Hair follicular keratinocyte (primary cell): ENCODE measurements around the gene C5orf52. TPM values are rescaled to one million over a fixed set of nuclear protein-coding genes. Genes with fewer than 3 reads are reported as not detected.

ENCODE experiments used
- total RNA-seq: library from RNA; depleted of rRNA; stranded (reverse); fragments of >200 nt; gene quantifications from 2 replicates; pipeline ENCODE4 v1.2.3, GENCODE V29; 2015

C5orf52 gene
- total RNA-seq = not detected in 2 replicates

GRCh38 chr5:157670662-157671591, at the start of gene C5orf52:
TSS of gene C5orf52 (plus strand) at chr5:157671533. CDS start at chr5:157671615, 82 bp downstream.

DNA sequence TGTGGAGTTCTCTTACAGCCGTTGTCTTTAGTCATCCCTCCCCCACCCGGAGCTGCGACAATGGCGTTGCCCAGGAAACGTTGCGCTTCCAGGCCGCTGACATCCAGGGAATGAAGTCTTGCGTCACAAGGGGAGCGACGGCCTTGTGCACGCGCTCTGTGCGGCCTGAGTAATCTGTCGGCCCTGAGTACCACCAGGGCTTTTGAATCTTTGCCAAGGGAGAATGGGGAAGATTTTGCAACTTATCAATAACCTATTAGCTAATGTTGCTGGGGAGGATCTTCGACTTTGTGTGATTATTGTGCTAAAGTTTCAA, 19.0 kb upstream of the C5orf52 start, which contains the start of gene SOX30:
Gene SOX30 (minus strand): TSS at position 62 of the 316 bp plus-strand sequence. CDS start 360 bp downstream, outside the sequence.

Other genes starting within 250 kb of the C5orf52 start
- 25.3 and 30.4 TPM in 2 replicates for gene NIPAL4, start 211.3 kb upstream of the C5orf52 start, total RNA-seq
- 9.3 and 15.2 TPM in 2 replicates for gene ADAM19, start 95.8 kb upstream of the C5orf52 start, total RNA-seq
- not detected in 2 replicates for gene SOX30, start 19.1 kb upstream of the C5orf52 start, total RNA-seq
- gene THG1L, start 59.9 kb downstream of the C5orf52 start, total RNA-seq = 12.4 and 25.5 TPM in 2 replicates
- gene LSM11, start 72.2 kb downstream of the C5orf52 start, total RNA-seq = 2.1 and 2.3 TPM in 2 replicates
- 53.7 and 56.9 TPM in 2 replicates for gene CLINT1, start 187.6 kb downstream of the C5orf52 start, total RNA-seq